ENCODE results near the gene TMEM140.
"Not testable (repeated sequence)": the region's sequence is repeated elsewhere in the genome, so short reads cannot be mapped to it uniquely, and the experiment has no call there.

The TMEM140 gene

GRCh38 chr7:135114622-135115021 is 33.2 kb upstream of the TMEM140 start:
- no peak overlapping the region for H3K27ac ChIP-seq
- TF ChIP-seq CTCF (conservative IDR thresholded peaks at IDR 0.05), result no peak

- TF ChIP-seq CTCF (conservative IDR thresholded peaks at IDR 0.05), result no peak
- H3K27ac ChIP-seq, result no peak overlapping the region
These were observed 30.8 kb upstream of the TMEM140 start for GRCh38 chr7:135117096-135117495.

- TF ChIP-seq CTCF (conservative IDR thresholded peaks at IDR 0.05), result no peak
- no peak overlapping the region for H3K27ac ChIP-seq
These were observed 26.0 kb upstream of the TMEM140 start for GRCh38 chr7:135121868-135122267.

GRCh38 chr7:135124631-135125030 is 23.2 kb upstream of the TMEM140 start:
- H3K27ac ChIP-seq, result not testable (repeated sequence)

GRCh38 chr7:135128931-135129330 is 18.9 kb upstream of the TMEM140 start:
- no peak for TF ChIP-seq CTCF (conservative IDR thresholded peaks at IDR 0.05)
- peak overlapping the region; percentile 39 for H3K27ac ChIP-seq

- no peak for TF ChIP-seq CTCF (conservative IDR thresholded peaks at IDR 0.05)
- no peak overlapping the region for H3K27ac ChIP-seq
These were observed 18.3 kb upstream of the TMEM140 start for GRCh38 chr7:135129579-135129978.

GRCh38 chr7:135143885-135144668 is 3.8 kb upstream of the TMEM140 start:
- TF ChIP-seq CTCF (conservative IDR thresholded peaks at IDR 0.05), result no peak

GRCh38 chr7:135147341-135147898 is 452 bp upstream of the TMEM140 start:
- TF ChIP-seq CTCF (conservative IDR thresholded peaks at IDR 0.05), result no peak
- peak overlapping the region; percentile 73 for H3K27ac ChIP-seq

More at GRCh38 chr7:135143885-135144668, 3.8 kb upstream of the TMEM140 start:
- no peak overlapping the region for H3K27ac ChIP-seq
